ENCODE results near the gene JPH3. TPM values are rescaled to one million over a fixed set of nuclear protein-coding genes. Genes with fewer than 3 reads are reported as not detected.

JPH3 gene
- total RNA-seq, 6 experiments from 2014 or later = not detected

GRCh38 chr16:87674419-87674818 lies 72.1 kb downstream of the JPH3 start:
- no peaks in the 10 kb centered on the region for H3K4me1 Mint-ChIP-seq (ENCODE audit: low read depth)
- no peak overlapping the region for H3K4me3 Mint-ChIP-seq
- TF ChIP-seq CTCF (IDR thresholded peaks at IDR 0.05) = no peak
- peaks cover 18% of the 10 kb centered on the region for H3K27me3 Mint-ChIP-seq (ENCODE audit: insufficient read depth)
- no peak for DNase-seq
- no peak overlapping the region for H3K27ac Mint-ChIP-seq
- no peaks in the 10 kb centered on the region for H3K9me3 Mint-ChIP-seq
- H3K36me3 Mint-ChIP-seq (ENCODE audit: low read depth) = no peaks in the 10 kb centered on the region

GRCh38 chr16:87675111-87675719 lies 72.9 kb downstream of the JPH3 start:
- H3K4me3 Mint-ChIP-seq = no peak overlapping the region
- TF ChIP-seq CTCF (IDR thresholded peaks at IDR 0.05) = no peak

GRCh38 chr16:87677830-87678229 lies 75.5 kb downstream of the JPH3 start:
- Mint-ChIP-seq H3K27ac (no peak overlapping the region), H3K4me3 (no peak overlapping the region), H3K9me3 (no peaks in the 10 kb centered on the region), H3K27me3 (ENCODE audit: insufficient read depth) (peaks cover 12% of the 10 kb centered on the region), H3K36me3 (ENCODE audit: low read depth) (no peaks in the 10 kb centered on the region), H3K4me1 (ENCODE audit: low read depth) (peaks cover 20% of the 10 kb centered on the region)
- TF ChIP-seq CTCF (IDR thresholded peaks at IDR 0.05) = no peak
- no peak for DNase-seq

More at GRCh38 chr16:87675111-87675719, 72.9 kb downstream of the JPH3 start:
- Mint-ChIP-seq H3K27me3 (ENCODE audit: insufficient read depth) (peaks cover 15% of the 10 kb centered on the region), H3K27ac (no peak overlapping the region), H3K4me1 (ENCODE audit: low read depth) (no peaks in the 10 kb centered on the region), H3K36me3 (ENCODE audit: low read depth) (no peaks in the 10 kb centered on the region), H3K9me3 (no peaks in the 10 kb centered on the region)
- no peak for DNase-seq

GRCh38 chr16:87678618-87679017 lies 76.3 kb downstream of the JPH3 start:
- no peaks in the 10 kb centered on the region for H3K9me3 Mint-ChIP-seq
- TF ChIP-seq CTCF (IDR thresholded peaks at IDR 0.05) = no peak
- peaks cover 20% of the 10 kb centered on the region for H3K4me1 Mint-ChIP-seq (ENCODE audit: low read depth)
- DNase-seq = no peak
- H3K27me3 Mint-ChIP-seq (ENCODE audit: insufficient read depth) = peaks cover 12% of the 10 kb centered on the region
- H3K27ac Mint-ChIP-seq = no peak overlapping the region
- H3K4me3 Mint-ChIP-seq = no peak overlapping the region
- H3K36me3 Mint-ChIP-seq (ENCODE audit: low read depth) = no peaks in the 10 kb centered on the region

- peaks cover 13% of the 10 kb centered on the region for H3K27me3 Mint-ChIP-seq (ENCODE audit: insufficient read depth)
- H3K4me1 Mint-ChIP-seq (ENCODE audit: low read depth) = peaks cover 20% of the 10 kb centered on the region
- no peak overlapping the region for H3K4me3 Mint-ChIP-seq
- no peak overlapping the region for H3K27ac Mint-ChIP-seq
- H3K36me3 Mint-ChIP-seq (ENCODE audit: low read depth) = no peaks in the 10 kb centered on the region
- no peak for DNase-seq
- no peak for TF ChIP-seq CTCF (IDR thresholded peaks at IDR 0.05)
- H3K9me3 Mint-ChIP-seq = no peaks in the 10 kb centered on the region
These were observed 77.4 kb downstream of the JPH3 start for GRCh38 chr16:87679593-87680271.
